HG03460 (cell line): ENCODE measurements around the gene CCDC102A.
A peak's percentile ranks its signal among the peaks of the same experiment; 100 is the strongest.
"Not testable (repeated sequence)": the region's sequence is repeated elsewhere in the genome, so short reads cannot be mapped to it uniquely, and the experiment has no call there.

ENCODE experiments used
- ATAC-seq: cut with Tn5 transposase; IDR thresholded peaks from one replicate; pipeline ENCODE4 v1.9.1; 2021; ENCODE audit not compliant: unreplicated experiment

CCDC102A gene

DNA sequence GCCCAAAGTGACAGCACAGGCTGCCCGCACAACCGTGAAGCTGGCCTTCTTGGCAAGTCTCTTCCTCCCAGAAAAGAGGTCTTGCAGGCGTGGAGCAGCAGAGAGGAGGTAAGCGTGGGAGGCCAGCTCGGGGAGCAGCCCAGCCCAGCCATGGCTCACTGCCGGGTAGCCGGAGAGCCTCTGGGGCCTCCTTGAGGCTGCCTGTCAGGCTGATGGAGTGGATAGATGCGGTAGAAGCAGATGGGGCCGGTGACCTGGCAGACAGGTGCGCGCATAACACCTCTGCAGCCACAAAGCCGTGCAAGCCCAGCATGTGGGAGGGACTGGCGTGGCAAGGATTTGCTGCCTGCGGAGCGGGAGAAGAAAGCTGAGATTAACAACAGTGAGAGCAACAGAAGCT lies 33.0 kb downstream of the CCDC102A start:
- no peak for ATAC-seq

DNA sequence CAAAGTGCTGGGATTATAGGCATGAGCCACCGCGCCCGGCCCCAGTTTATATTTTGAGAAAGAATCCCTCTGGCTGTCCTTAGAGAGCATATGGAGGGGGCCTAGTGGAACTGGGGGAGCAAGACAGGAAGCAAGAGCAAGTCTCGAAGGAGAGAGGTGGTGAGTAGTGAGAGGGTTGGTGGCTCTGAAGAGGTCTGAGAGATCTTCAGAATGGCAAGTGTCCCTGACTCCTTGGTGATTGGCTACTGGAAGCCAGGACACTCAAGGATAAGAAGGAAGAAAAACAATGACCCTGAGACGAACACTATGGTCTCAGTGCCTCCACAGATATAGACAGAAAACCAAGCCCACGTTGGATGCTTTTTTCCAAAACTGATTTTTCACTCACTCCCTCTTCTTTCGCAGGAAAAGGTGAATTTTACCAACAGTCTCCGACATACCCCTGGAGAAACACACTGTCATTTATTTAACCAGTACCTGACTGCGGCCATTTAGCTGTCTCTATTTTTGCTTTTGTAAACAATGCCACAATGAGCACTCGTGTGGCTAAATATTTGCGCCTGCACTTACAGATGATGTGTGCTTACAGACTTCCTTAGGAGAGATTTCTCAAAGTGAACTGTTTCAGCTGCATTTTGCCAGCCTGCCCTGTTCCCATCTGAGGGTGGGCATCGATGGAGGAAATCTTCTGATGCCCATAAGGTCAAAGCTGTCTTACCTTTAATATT lies 34.2 kb downstream of the CCDC102A start:
- no peak for ATAC-seq

DNA sequence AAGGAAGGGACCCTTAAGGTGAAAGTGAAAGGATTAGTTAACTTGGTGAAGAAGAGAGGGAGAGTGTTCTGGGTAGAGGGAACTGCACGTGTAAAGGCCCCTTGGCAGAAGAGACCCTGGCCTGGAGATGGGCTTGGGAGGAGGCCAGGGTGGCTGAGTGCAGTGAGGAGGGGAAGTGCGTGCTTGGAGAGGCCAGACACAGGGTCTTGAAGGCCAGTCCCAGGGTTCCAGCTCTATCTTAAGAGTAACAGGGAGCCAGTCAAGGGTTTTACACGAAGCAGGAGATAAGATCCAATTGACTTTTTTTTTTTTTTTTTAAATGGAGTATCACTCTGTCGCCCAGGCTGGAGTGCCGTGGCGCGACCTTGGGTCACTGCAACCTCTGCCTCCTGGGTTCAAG lies 34.9 kb downstream of the CCDC102A start:
- no peak for ATAC-seq

DNA sequence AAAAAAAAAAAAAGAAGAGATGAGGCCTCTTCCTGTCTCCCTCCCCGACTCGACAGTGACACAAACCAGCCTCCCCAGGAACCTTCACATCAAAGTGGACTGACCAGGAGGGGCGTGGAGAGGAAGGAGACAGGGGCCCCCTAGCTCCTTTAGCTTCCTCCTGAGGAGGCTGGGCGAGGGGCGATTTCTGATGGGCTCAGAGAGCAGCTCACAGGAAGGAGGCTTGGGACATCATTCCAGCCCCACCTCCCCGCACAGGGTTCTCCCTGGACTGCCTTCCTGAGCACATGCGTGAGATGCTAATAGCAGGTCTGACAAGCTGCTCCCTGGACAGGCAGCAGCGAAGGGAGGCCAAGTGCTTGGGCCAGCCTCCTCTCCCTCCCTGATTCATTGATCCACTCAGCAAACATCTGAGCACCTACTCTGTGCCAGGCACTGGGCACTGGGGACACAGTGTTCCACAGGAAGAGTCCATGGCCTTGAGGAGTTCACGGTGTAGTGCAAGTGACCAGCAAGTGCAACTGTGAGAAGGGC lies 35.7 kb downstream of the CCDC102A start:
- ATAC-seq, result no peak

DNA sequence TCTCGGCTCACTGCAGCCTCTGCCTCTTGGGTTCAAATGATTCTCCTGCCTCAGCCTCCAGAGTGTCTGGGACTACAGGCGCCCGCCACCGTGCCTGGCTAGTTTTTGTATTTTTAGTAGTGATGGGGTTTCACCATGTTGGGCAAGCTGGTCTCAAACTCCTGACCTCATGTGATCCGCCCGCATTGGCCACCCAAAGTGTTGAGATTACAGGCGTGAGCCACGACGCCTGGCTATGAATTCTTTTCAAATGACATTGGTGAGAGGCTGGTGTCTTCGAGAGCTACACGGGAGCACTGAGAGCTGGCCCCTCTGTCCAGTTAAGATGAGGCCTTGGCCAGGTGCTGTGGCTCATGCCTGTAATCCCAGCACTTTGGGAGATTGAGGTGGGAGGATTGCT lies 36.4 kb downstream of the CCDC102A start:
- not testable (repeated sequence) for ATAC-seq

DNA sequence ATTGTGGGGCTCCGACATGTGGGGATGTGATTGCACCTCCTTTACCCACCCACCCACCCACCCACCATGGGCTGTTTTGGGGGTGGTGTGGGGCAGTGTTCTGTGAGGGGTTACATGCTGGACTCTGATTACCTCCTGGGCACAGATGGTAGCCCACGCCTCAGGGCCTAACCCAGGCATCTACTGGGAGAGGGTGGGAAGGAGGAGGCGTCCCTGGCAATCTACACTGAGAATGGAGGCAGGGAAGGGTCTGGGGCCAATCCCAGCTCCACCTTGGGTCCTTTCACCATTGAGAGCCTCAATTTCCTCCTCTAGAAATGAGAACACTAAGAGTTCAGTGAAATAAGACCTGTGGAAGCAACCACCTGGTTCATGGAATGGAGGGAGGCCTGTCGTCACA lies 38.3 kb downstream of the CCDC102A start:
- ATAC-seq, result no peak

DNA sequence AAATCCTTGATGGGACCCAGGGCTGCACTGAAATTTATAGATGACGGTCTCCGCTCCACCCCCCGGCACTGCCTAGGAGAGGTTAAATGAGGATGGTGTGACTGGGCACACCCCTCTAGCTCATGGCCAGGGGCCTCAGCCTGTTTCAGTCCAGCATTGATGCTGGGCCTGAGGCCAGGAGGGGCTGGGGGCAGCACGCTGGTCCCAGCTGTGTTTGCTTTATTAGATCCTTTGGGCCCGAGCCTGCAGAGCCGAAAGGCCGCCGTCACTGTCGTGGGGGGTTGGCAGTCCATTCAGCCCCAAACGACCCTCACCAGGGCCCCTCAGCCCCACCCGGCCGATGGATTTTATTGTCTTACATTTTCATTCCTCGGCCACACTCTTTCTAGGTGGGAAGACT lies 39.2 kb downstream of the CCDC102A start:
- no peak for ATAC-seq

DNA sequence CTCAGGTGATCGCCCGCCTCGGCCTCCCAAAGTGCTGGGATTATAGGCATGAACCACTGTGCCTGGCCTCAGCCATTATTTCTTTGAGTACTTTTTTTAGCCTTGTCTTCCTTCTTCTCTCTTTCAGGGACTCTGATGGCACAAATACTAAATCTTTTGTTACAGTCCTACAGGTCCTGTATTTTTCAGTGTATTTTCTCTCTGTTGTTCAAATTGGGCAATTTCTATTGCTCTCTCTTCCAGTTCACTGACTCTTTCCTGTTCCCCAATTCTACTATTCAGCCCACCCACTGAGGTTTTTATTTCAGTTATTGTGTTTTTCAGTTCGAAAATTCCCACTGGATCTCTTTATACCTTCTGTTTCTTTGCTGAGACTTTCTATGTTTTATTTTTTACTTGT lies 42.6 kb downstream of the CCDC102A start:
- no peak for ATAC-seq

DNA sequence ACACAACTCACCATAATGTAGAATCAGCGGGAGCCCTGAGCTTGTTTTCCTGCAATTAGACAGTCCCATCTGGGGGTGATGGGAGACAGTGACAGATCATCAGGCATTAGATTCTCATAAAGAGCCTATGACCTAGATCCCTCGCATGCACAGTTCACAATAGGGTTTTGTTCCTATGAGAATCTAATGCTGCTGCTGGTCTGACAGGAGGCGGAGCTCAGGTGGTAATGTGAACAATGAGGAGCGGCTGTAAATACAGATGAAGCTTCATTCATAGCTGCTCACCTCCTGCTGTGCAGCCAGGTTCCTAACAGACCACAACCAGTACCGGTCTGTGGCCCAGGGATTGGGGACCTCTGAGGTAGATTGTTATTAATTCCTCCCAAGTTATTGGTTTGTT lies 47.1 kb downstream of the CCDC102A start:
- no peak for ATAC-seq

DNA sequence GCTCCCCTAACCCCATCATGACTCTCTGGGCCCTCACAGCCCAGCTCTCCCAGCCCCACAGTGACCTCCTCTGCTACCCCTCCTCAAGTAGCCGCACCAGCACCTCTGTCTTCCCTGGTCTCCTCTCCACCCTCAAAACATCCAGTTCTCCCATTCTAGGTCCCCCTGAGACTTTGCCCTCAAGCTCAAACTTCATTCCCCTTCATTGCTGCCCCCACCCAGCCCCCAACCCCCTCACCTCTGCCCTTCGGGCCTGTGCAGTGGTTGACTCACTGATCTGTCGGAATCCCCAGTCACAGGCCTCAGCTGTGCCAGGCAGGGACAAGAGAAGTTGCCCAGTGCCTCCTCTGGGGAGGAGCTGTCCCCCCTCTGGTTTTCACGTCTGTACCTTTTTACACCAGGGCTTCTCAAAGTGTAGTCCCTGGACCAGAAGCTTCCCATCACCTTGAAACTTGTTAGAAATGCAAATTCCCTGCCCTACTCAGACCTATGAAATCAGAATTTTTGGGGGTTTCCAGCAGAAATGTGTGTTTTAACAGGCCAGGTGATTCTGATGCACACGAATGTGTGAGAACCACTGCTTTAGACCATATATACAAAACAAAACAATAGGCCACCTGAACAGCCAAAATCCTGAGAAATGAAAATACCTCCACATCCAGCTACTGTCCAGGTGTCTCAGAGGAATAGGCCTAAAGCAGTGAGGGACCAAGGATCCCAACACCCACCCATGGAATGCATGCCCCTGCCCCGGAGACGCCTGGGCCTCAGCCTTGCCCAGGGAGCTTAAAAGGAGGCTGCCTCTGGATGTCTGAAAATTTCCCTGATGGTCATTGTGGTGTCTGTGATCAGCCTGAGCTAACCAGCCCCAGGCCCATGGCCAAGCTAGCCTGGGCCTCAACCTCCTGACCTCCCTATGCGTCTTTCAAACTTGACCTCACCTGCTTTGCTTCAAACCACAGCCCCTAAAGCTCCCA lies 49.2 kb downstream of the CCDC102A start:
- no peak for ATAC-seq

DNA sequence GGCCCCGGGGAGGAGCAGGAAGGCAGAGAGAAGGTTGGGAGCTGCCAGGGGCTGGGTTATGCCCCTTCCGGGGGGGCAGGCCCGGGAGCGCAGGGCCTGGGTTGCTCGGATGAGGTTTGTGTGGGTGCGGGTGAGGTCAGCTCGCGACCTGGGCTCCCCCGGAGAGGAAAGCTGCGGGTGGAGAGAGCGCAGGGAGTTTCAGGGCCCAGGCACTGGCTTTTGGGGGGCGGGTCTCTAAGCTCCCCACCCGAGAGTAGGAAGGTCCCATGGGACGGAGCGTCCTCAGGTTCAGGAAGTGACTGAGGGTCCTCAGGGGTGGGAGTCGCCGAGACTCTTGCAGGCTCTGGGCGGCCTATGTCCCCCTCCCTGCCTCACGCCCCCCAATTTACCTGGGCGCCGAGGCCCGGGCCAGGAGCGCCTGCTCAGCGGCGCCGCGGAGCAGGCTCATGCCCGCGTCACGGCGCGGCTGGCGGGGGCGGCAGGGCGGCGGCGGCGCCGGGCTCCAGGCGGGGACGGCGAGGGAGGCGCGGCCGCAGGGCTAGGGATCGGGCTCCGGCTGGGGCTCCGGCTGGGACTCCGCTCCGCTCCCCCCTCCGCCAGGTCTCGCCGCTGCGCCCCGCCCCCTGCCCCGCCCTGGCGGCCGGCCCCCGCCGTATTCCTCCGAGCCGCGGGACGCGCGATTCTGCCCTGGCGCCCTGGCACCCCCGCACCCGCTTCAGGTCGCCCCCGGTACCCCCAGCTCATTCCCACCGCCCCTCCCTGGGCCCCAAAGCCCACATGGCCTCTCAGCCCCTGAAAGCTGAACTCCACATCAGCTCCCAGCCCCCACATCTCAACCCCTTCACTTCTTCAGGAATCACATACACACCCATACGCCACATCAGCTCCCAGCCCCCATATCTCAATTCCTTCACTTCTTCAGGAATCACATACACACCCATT lies 50.2 kb downstream of the CCDC102A start, which contains the start of gene DOK4:
DOK4 (minus strand) TSS at position 578 of the 942 bp plus-strand sequence. CDS start 6,986 bp downstream, outside the sequence.
- ATAC-seq, result peak; percentile 88

DNA sequence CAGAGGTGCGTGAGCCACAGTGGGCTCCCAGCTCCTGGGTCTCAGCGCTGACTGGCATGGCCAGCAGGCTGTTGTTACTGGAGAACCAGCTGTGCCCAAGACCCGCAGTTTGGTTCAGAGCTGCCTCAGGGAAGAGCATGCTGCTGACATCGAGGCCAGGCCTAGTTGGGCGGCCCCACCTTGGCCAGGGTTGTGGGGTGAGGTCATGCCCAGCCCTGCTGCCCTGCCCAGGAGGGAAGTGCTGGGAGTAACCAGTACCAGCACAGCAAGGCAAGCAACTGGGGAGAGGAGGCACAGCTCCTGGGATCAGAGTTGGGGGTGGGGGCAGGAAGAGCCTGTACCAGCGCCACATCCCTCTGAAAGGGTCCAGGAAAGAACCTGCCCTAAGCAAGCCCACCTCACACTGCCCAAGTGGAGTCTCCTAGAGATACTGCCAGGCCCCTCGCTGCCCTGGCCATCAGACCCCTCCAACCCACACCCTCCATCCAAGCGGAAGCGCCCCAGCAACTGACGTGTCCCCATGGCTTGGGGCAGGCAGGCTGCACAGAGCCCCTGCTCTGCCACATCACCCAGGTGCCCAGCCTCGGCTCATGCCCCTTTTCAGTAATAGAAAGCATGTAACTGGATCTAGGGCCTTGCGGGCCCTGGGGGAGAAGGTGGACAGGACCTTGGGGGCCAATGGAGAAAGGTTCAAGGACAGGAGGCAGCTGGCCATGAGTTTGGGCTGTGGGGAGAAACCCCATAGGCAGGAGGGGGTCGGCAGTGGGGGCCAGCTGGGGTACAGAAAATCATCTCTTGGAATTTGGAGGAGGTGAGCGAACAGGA lies 51.1 kb downstream of the CCDC102A start:
- ATAC-seq, result no peak

DNA sequence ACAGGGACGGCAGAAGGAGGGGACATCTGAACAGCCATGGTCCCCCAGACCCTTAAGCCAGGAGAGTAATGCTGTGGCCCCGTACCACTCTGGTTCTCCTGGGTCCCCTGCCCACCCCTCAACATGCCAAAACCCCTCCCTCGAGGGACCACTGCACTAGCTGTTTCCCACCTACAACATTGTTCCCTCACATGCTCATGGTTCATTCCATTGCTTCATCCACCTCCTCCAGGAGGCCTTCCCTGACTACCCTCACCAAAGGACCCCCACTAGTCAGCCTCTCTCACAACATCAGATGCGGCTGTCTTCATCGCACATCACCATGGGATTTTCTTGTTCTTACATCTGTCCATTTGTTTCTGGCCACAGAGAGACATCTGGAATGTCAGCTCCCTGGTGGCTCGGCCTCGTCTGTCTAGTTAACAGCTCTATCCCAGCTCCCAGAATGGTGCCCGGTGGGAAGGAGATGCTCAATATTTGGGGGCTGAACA lies 51.8 kb downstream of the CCDC102A start:
- ATAC-seq, result no peak

DNA sequence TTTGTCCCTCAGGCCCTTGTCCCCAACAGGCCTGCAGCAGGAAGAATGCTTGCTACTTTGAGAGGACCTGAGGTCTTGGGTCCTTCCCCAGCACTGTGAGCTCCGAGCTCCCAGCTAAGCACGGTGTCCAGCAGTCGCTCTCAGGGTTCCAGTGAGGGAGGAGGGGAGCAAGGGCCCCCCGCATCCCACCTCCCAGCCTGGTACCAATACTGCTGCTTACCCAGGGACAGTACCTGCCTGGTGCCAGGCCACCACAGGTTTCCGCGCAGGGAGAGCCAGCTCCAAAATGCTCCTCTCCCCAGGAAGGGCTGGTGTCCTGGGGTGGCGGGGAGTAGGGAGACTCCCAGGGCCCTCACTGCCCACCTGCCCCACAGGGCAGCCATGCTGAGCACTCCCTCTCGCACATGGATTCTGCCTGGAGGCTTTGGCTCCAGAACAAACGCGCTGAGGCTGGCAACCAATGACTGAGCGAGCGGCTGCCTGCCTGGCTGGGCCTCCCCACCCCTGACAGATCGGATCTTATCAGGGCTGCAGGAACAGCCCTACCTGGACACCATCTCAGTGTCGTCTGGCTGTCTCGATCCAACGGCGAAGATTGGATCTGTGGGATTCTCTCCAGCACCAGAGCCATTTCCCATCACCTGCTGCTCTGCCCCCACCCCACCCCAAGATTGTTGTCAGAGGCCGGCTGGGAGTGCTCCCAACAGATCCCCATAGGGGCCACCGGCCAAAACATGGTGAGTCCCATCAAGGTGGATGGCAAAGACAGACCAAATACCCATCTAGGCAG lies 52.5 kb downstream of the CCDC102A start:
- no peak for ATAC-seq

DNA sequence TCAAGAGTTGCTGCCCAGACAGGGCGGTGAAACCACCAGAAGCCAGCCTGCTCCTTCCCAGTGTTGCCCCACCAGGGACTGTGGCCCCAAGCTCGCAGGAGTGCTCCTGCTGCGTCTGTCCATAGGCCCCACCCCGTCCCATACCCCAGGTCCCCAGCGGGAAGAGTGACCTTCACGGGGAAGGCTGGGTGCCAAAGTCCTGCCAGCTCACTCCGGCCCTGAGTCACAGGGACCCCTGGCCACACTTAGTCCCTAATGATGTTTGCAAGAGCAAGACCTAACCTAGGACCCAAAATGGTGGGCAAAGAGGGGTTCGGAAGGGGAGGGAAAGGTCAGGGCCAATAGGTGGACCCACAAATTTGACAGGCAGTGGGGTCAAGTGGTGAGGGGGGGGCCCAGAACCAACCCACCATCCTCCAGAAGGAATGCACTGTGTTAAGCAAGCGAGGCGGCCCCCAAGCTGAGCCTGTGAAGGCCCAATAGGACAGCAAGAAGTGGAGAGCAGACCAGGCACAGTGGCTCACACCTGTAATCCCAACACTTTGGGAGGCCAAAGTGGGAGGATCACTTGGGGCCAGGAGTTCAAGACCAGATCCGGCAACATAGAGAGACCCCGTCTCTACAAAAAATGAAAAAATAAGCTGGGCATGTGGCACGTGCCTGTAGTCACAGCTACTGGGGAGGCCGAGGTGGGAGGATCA lies 53.4 kb downstream of the CCDC102A start:
- no peak for ATAC-seq

DNA sequence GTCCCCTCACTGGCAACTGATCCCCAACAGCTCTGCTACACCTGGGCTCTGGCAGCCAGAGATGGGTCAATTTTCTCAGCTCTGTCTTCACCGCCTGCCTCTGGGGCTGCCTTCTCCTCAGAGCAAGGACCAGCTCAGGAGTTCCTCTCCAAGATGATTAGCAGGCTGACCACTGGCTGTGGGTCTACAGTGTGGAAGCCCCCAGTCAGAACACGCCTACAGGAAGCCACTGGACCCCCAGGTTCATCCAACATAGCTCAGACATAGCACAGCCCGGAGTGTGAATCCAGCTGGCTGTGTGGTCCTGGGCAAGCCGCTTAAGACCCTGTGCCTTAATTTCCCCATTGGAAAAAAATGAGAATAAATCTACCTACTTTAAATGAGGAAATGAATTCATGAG lies 55.0 kb downstream of the CCDC102A start:
- ATAC-seq, result no peak

DNA sequence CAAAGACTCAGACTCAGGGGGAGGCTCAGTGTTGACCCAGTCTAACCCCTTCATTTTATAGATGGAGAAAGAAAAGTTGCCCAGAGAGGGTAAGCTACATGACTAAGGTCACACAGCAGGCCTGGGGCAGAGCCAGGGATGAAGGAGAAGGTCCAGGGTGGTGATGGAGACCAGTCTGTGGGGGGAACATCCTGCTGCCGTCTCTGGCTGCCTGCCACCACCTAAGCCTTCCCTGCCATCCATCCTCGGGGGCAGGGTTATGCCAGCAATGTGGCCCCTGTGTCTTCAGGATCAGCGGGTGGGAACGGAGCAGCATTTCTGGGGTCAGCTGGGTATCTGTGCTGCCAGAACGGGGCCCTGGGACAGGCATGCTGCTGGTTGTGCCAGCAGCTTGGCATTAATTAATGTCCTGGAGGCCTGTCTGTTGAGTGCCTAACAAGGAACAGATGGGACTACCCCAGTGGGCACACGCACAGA lies 55.6 kb downstream of the CCDC102A start:
- ATAC-seq, result no peak
